ENCODE data around the gene ID1.
"Not testable (repeated sequence)": the region's sequence is repeated elsewhere in the genome, so short reads cannot be mapped to it uniquely, and the experiment has no call there.

The ID1 gene

GRCh38 chr20:31570735-31571617 lies 34.1 kb upstream of the ID1 start:
- Histone ChIP-seq H3K4me3 (no peak overlapping the region), H3K27ac (peak overlapping the region; percentile 74), H3K36me3 (ENCODE audit: insufficient read depth, low read length) (no peaks in the 10 kb centered on the region; the same call in 1 of the 2 replicates), H3K9ac (ENCODE audit: insufficient read length) (no peak overlapping the region), H3K9me3 (ENCODE audit: low read depth, low read length) (no peaks in the 10 kb centered on the region)
- TF ChIP-seq FOXP2 (optimal IDR thresholded peaks at IDR 0.05; ENCODE audit: control extremely low read depth, extremely low read length, insufficient read depth): no peak
- TF ChIP-seq EZH2 (IDR thresholded peaks at IDR 0.05): no peak
- no peak for TF ChIP-seq POLR2AphosphoS5 (IDR thresholded peaks at IDR 0.05; ENCODE audit: borderline replicate concordance, low read depth, low read length)
- no peak for DNase-seq (ENCODE audit: low read depth, low spot score)

GRCh38 chr20:31572042-31572700 lies 32.9 kb upstream of the ID1 start:
- Histone ChIP-seq H3K9ac (ENCODE audit: insufficient read length) (peak overlapping the region; percentile 66), H3K9me3 (ENCODE audit: low read depth, low read length) (no peaks in the 10 kb centered on the region), H3K27ac (peak overlapping the region; percentile 92), H3K4me3 (peak overlapping the region; percentile 85), H3K36me3 (ENCODE audit: insufficient read depth, low read length) (no peaks in the 10 kb centered on the region)
- no peak for DNase-seq (ENCODE audit: low read depth, low spot score)
- TF ChIP-seq EZH2 (IDR thresholded peaks at IDR 0.05): no peak
- TF ChIP-seq FOXP2 (optimal IDR thresholded peaks at IDR 0.05; ENCODE audit: control extremely low read depth, extremely low read length, insufficient read depth): no peak
- TF ChIP-seq POLR2AphosphoS5 (IDR thresholded peaks at IDR 0.05; ENCODE audit: borderline replicate concordance, low read depth, low read length): no peak

- no peaks in the 10 kb centered on the region for H3K36me3 ChIP-seq (ENCODE audit: insufficient read depth, low read length)
- H3K4me3 ChIP-seq: peak overlapping the region; percentile 85
- peak overlapping the region; percentile 92 for H3K27ac ChIP-seq
- DNase-seq (ENCODE audit: low read depth, low spot score): no peak
- no peak for TF ChIP-seq FOXP2 (optimal IDR thresholded peaks at IDR 0.05; ENCODE audit: control extremely low read depth, extremely low read length, insufficient read depth)
- peak; percentile 66 for TF ChIP-seq POLR2AphosphoS5 (IDR thresholded peaks at IDR 0.05; ENCODE audit: borderline replicate concordance, low read depth, low read length)
- no peak for TF ChIP-seq EZH2 (IDR thresholded peaks at IDR 0.05)
- no peaks in the 10 kb centered on the region for H3K9me3 ChIP-seq (ENCODE audit: low read depth, low read length)
- peak overlapping the region; percentile 67 for H3K9ac ChIP-seq (ENCODE audit: insufficient read length)
Measured at GRCh38 chr20:31572701-31573554, 32.2 kb upstream of the ID1 start.

DNA sequence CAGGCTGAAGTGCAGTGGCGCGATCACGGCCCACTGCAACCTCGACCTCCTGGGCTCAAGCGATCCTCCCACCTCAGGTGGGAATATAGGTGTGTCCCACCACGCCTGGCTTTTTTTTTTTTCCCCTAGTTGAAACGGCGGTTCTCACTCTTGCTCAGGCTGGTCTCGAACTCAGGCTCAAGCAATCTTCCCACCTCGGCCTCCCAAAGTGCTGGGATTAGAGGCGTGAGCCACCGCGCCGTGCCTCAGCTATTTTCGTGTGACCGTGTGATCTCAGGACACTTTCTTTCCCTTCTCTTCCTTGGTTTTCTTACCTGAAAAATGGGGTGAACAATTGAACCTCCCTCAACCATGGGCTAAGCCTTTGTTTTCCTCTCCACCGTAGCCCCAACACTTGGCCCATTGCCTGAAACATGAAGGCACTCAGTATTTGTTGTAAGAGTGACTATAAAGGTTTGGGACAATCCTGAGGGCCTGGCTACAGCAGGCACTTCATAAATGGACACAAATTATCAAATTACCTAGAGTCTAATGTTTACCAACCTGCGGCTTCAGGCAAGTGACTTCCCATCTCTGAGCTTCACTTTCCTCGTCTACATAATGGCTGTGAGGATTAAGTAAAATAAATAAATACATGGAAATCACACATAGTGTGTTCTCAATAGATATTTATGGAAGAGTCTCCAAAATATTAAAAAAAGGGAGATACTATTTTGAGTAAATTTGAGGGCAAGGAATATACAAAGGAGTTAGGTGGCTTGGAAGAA lies 31.4 kb upstream of the ID1 start:
- Histone ChIP-seq H3K9ac (ENCODE audit: insufficient read length) (peak overlapping the region; percentile 67), H3K9me3 (ENCODE audit: low read depth, low read length) (no peaks in the 10 kb centered on the region), H3K27ac (peak overlapping the region; percentile 84), H3K4me3 (peak overlapping the region; percentile 85), H3K36me3 (ENCODE audit: insufficient read depth, low read length) (no peaks in the 10 kb centered on the region)
- no peak for DNase-seq (ENCODE audit: low read depth, low spot score)
- TF ChIP-seq POLR2AphosphoS5 (IDR thresholded peaks at IDR 0.05; ENCODE audit: borderline replicate concordance, low read depth, low read length) (no peak), EZH2 (IDR thresholded peaks at IDR 0.05) (no peak), FOXP2 (optimal IDR thresholded peaks at IDR 0.05; ENCODE audit: control extremely low read depth, extremely low read length, insufficient read depth) (no peak)

DNA sequence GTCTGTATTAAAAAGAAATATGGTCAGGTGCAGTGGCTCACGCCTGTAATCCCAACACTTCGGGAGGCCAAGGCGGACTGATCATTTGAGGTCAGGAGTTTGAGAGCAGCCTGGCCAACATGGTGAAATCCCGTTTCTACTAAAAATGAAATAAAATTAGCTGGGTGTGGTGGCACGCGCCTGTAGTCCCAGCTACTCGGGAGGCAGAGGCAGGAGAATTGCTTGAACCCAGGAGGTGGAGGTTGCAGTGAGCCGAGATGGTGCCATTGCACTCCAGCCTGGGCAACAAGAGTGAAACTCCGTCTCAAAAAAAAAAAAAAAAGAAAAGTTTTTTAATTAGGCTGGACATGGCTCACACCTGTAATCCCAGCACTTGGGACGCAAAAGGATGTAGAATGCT lies 30.1 kb upstream of the ID1 start:
- H3K9ac ChIP-seq (ENCODE audit: insufficient read length); H3K9me3 ChIP-seq (ENCODE audit: low read depth, low read length); DNase-seq (ENCODE audit: low read depth, low spot score); H3K27ac ChIP-seq; H3K36me3 ChIP-seq (ENCODE audit: insufficient read depth, low read length); H3K4me3 ChIP-seq: not testable (repeated sequence)

DNA sequence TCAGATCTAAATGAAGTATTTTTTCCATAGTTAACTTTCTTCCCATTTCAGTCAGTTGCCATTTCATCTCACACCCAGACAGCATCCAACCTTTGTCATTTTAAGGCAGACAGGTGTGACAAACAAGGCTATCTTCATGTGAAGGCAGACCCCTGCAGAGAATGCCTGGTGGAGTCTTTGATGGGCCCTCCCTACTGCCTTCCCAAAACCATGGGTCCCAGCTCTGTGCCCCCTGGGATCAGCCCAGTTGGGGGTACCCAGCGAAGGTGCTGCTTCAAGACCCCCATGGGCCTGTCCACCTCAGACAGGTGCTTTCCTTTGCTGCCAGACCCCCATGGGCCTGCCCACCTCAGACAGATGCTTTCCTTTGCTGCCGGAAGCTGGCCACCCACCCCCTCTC lies 28.3 kb upstream of the ID1 start:
- no peaks in the 10 kb centered on the region for H3K36me3 ChIP-seq (ENCODE audit: insufficient read depth, low read length)
- H3K9ac ChIP-seq (ENCODE audit: insufficient read length): no peak overlapping the region
- no peak overlapping the region for H3K4me3 ChIP-seq
- H3K27ac ChIP-seq: no peak overlapping the region
- no peaks in the 10 kb centered on the region for H3K9me3 ChIP-seq (ENCODE audit: low read depth, low read length)
- TF ChIP-seq EZH2 (IDR thresholded peaks at IDR 0.05) (no peak), POLR2AphosphoS5 (IDR thresholded peaks at IDR 0.05; ENCODE audit: borderline replicate concordance, low read depth, low read length) (no peak)
- no peak for DNase-seq (ENCODE audit: low read depth, low spot score)

DNA sequence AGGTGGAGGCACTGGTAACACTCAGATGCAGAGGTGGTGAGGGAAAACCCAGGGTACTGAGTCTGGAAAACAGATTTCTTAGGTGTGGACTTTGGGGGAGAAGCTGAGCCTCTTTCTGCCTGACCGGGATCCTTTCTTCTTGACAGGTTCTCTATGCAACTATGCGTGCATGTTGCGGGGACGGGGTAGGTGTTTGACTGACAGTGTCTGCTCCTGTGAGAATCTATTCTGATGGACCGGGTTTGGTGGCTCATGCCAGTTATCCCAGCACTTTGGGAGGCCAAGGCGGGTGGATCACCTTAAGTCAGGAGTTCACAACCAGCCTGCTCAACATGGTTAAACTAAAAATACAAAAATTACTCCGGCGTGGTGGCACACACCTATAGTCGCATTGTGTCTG lies 27.9 kb upstream of the ID1 start:
- no peak for DNase-seq (ENCODE audit: low read depth, low spot score)
- no peaks in the 10 kb centered on the region for H3K36me3 ChIP-seq (ENCODE audit: insufficient read depth, low read length)
- no peaks in the 10 kb centered on the region for H3K9me3 ChIP-seq (ENCODE audit: low read depth, low read length)
- no peak overlapping the region for H3K9ac ChIP-seq (ENCODE audit: insufficient read length)
- no peak overlapping the region for H3K27ac ChIP-seq
- no peak overlapping the region for H3K4me3 ChIP-seq
- TF ChIP-seq FOXP2 (optimal IDR thresholded peaks at IDR 0.05; ENCODE audit: control extremely low read depth, extremely low read length, insufficient read depth): no peak
- no peak for TF ChIP-seq EZH2 (IDR thresholded peaks at IDR 0.05)
- TF ChIP-seq POLR2AphosphoS5 (IDR thresholded peaks at IDR 0.05; ENCODE audit: borderline replicate concordance, low read depth, low read length): no peak
